ENCODE data around the gene GRN.

- TF ChIP-seq CTCF (IDR thresholded peaks at IDR 0.05) (no peak), POLR2A (IDR thresholded peaks at IDR 0.05) (no peak), POLR2AphosphoS5 (IDR thresholded peaks at IDR 0.05) (peak in 1 of 3 donors; percentile 21)
Measured at GRCh38 chr17:44385287-44386181, 40.4 kb downstream of the GRN start.
